Prostate gland (tissue), 2 donors: ENCODE results near the gene CEP131.

Source experiments
- CTCF ChIP-seq, 4 experiments: fragments of 200-600 bp in 2 of 4; fragments of 450-650 bp in 2 of 4; sonication (generic) in 2 of 4; IDR thresholded peaks; 1 replicate in 3 of 4; 2 replicates in 1 of 4; pipeline ENCODE4 v1.5.1; 2016 to 2019; ENCODE audit warnings: antibody characterized with exemption in 4 of 4, mild to moderate bottlenecking in 2 of 4, moderate library complexity in 2 of 4
- POLR2A ChIP-seq: fragments of 450-650 bp; IDR thresholded peaks from one replicate; pipeline ENCODE4 v1.6.1; 2016; ENCODE audit warnings: antibody characterized with exemption, mild to moderate bottlenecking
- POLR2AphosphoS5 ChIP-seq: sonication (generic); formaldehyde crosslinking; IDR thresholded peaks from one replicate; pipeline ENCODE4 v1.6.1; 2017; ENCODE audit warnings: antibody characterized with exemption

GRCh38 chr17:81187586-81188490 lies 34.9 kb downstream of the CEP131 start:
- no peak for TF ChIP-seq POLR2AphosphoS5
- no peak for TF ChIP-seq CTCF (IDR thresholded peaks at IDR 0.05)
- no peak for TF ChIP-seq POLR2A
